ENCODE results near the gene PRSS1.

GRCh38 chr7:142709921-142710320 lies 39.4 kb upstream of the PRSS1 start:
- TF ChIP-seq EZH2 (IDR thresholded peaks at IDR 0.05; ENCODE audit: borderline replicate concordance, low read depth, low read length, severe bottlenecking) (no peak), POLR2AphosphoS5 (IDR thresholded peaks at IDR 0.05; ENCODE audit: insufficient read depth, low read depth, low read length) (no peak), MAX (IDR thresholded peaks at IDR 0.05; ENCODE audit: insufficient read depth, insufficient read length) (no peak), POLR2A (IDR thresholded peaks at IDR 0.05; ENCODE audit: low read depth, low read length) (no peak), GATA2 (IDR thresholded peaks at IDR 0.05; ENCODE audit: insufficient read depth, insufficient read length, low read depth, low read length) (no peak), MYC (IDR thresholded peaks at IDR 0.05; ENCODE audit: low read depth, low read length) (no peak), FOS (IDR thresholded peaks at IDR 0.05; ENCODE audit: borderline replicate concordance, insufficient read depth, low read length) (no peak), JUN (IDR thresholded peaks at IDR 0.05; ENCODE audit: borderline replicate concordance, insufficient read depth, insufficient read length, low read depth) (no peak)
- TF ChIP-seq, protein P1, sequence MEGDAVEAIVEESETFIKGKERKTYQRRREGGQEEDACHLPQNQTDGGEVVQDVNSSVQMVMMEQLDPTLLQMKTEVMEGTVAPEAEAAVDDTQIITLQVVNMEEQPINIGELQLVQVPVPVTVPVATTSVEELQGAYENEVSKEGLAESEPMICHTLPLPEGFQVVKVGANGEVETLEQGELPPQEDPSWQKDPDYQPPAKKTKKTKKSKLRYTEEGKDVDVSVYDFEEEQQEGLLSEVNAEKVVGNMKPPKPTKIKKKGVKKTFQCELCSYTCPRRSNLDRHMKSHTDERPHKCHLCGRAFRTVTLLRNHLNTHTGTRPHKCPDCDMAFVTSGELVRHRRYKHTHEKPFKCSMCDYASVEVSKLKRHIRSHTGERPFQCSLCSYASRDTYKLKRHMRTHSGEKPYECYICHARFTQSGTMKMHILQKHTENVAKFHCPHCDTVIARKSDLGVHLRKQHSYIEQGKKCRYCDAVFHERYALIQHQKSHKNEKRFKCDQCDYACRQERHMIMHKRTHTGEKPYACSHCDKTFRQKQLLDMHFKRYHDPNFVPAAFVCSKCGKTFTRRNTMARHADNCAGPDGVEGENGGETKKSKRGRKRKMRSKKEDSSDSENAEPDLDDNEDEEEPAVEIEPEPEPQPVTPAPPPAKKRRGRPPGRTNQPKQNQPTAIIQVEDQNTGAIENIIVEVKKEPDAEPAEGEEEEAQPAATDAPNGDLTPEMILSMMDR (IDR thresholded peaks at IDR 0.05; ENCODE audit: extremely low read depth in 1 of 2, insufficient read depth in 1 of 2, low read depth in 1 of 2, low read length in 2 of 2): no peak

Data from endothelial cell of umbilical vein (primary cell).